Thyroid gland (tissue), 4 donors: ENCODE results near the gene FRMD4A.

ENCODE experiments used
- CTCF ChIP-seq, 6 experiments: fragments of 200-600 bp in 3 of 6; fragments of 450-650 bp in 3 of 6; sonication (generic) in 3 of 6; IDR thresholded peaks; one replicate each; pipeline ENCODE4 v1.5.1; 2016 to 2019; ENCODE audit warnings: antibody characterized with exemption in 6 of 6, mild to moderate bottlenecking in 2 of 6, inconsistent platforms in 1 of 6, moderate library complexity in 1 of 6
- POLR2A ChIP-seq, 2 donors: fragments of 450-650 bp; IDR thresholded peaks; one replicate each; pipeline ENCODE4 v1.6.1; 2017; ENCODE audit warnings: antibody characterized with exemption in 2 of 2, mild to moderate bottlenecking in 2 of 2, moderate library complexity in 1 of 2

- no peak for TF ChIP-seq CTCF (IDR thresholded peaks at IDR 0.05)
- no peak for TF ChIP-seq POLR2A (IDR thresholded peaks at IDR 0.05)
Measured at GRCh38 chr10:14282276-14282675, 48.4 kb downstream of the FRMD4A start.
